Esophagus squamous epithelium (tissue), 4 donors: ENCODE data around the gene LMO2.

ENCODE experiments used
- POLR2A ChIP-seq, 4 donors: fragments of 450-650 bp; IDR thresholded peaks; one replicate each; pipeline ENCODE4 v1.6.1; 2017; ENCODE audit warnings: antibody characterized with exemption in 4 of 4, mild to moderate bottlenecking in 4 of 4, moderate library complexity in 3 of 4
- TF ChIP-seq, protein P1 (sequence below), 6 experiments: fragments of 450-650 bp in 4 of 6; fragments of 200-600 bp in 2 of 6; sonication (generic) in 2 of 6; IDR thresholded peaks; one replicate each; pipeline ENCODE4 v1.5.1; 2016 to 2019; ENCODE audit warnings: antibody characterized with exemption in 6 of 6, mild to moderate bottlenecking in 4 of 6, moderate library complexity in 4 of 6

- TF ChIP-seq, protein P1, sequence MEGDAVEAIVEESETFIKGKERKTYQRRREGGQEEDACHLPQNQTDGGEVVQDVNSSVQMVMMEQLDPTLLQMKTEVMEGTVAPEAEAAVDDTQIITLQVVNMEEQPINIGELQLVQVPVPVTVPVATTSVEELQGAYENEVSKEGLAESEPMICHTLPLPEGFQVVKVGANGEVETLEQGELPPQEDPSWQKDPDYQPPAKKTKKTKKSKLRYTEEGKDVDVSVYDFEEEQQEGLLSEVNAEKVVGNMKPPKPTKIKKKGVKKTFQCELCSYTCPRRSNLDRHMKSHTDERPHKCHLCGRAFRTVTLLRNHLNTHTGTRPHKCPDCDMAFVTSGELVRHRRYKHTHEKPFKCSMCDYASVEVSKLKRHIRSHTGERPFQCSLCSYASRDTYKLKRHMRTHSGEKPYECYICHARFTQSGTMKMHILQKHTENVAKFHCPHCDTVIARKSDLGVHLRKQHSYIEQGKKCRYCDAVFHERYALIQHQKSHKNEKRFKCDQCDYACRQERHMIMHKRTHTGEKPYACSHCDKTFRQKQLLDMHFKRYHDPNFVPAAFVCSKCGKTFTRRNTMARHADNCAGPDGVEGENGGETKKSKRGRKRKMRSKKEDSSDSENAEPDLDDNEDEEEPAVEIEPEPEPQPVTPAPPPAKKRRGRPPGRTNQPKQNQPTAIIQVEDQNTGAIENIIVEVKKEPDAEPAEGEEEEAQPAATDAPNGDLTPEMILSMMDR (IDR thresholded peaks at IDR 0.05): no peak
- no peak for TF ChIP-seq POLR2A (IDR thresholded peaks at IDR 0.05)
These were observed 48.9 kb downstream of the LMO2 start for GRCh38 chr11:33843018-33843417.
